Stimulated activated CD4-positive, alpha-beta T cell treated with anti-CD3 and anti-CD28 coated beads, Interleukin-1b, Interleukin-23, amount 100 ng/mL, for 48 hours (primary cell): ENCODE data around the gene PROZ.

Source experiments
- DNase-seq: peaks from one replicate; pipeline ENCODE4 v3.0.0-alpha.2; 2020

The PROZ gene

DNA sequence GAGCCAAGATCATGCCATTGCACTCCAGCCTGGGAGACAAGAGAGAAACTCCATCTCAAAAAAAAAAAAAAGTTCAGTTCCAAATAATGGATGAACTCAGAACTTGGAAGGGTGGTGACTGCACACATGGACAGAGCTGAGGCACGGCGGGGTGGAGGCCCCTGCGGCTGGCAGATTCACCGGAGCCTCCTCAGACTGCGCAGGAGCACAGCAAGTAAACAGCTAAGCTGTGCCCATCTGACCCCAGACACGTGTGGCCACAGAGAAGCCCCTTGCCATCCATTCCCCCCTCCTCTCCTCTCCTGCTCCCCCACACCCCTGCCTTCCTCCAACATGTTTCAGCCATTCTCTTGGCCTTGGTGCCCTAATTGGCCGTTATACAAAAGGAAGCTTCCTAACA lies 15.6 kb upstream of the PROZ start:
- DNase-seq = no peak

DNA sequence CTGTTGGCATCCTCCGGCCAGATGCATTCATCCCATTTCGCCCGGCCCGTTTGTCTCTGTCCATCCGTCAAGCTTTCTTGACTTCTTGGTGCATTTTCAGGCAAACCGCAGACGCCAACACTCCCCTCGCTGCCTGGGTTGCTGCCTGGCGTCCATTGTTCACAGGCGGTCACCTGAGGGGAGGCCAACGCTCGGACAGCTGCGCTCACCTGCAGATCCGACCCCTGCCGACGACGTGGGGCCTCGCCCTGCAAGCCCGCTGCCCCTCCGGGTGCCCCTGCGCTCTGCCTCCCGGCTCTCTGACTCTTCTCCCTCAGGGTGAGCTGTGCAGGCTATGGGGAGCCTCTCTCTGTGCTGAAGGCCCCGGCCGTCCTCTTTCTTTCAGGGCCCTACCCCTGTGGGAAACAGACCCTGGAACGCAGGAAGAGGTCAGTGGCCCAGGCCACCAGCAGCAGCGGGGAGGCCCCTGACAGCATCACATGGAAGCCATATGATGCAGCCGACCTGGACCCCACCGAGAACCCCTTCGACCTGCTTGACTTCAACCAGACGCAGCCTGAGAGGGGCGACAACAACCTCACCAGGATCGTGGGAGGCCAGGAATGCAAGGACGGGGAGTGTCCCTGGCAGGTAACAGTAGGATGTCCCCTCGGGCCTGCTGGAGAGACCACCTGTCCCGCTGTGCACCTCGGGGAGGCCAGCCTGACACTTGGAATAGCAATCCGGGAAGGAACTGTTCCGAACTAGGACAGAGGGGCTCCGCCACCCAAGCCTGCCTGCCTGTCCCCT lies 14.8 kb upstream of the PROZ start:
- no peak for DNase-seq

DNA sequence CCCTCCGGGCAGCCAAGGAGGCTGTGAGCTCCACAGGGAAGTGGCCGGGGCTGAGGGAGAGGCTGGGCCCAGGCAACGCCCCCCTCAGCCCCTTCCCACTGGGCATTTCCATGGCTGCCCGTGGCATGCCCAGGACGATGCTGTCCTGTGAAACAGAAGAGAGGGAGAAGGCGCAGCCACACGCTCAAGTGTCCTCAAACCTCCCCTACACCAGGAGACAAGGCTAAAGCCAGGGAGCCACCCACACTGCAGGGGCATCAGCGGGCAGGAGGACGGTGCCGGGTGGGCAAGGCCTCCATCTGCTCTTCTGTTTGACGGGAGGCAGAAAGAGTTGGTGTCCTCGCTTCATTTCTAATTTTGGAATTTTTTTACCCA lies 14.2 kb upstream of the PROZ start:
- no peak for DNase-seq

DNA sequence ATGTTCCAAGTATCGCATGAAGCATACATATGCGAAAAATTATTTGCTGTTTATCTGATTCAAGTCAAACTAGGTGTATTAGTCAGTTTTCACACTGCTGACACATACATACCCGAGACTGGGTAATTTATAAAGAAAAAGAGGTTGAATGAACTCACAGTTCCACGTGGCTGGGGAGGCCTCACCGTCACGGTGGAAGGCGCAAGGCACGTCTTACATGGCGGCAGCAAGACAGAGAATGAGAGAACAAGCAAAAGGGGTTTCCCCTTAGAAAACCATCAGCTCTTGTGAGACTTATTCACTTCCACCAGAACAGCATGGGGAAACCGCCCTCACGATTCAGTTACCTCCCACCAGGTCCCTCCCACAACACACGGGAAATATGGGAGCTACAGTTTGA lies 13.0 kb upstream of the PROZ start:
- DNase-seq = peak; percentile 82

DNA sequence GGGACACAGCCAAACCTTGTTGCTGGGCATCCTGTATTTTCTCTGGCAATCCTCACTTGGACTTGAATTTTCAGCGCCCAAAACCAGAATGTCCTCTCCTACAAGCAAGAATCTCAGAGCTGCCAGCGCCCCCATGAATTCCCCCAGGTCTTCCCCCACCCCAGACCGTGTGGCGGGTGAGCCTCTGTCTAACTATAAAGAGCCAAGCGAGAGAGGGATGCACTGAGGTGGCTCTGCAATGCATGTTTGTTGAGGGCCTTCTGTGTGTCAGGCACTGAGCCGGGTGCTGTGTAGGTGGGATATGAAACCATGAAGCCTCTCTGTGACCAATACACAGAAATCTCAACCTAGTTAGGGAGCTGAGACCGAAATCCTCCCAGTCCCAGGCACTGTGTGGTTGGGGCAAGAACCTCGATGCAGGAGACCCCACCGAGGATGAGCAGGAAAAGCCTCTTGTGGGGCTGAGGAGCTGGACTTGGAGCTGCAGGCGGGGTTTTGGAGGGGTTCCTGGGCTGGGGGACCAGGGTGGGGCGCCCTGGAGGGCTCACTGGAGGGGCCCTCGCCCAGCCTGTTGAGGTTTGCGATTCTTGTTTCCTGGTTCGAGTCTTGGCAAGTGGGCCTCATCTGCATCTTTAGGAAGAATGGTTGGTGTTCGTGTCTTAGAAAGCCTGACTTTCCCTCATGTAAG lies 12.4 kb upstream of the PROZ start:
- no peak for DNase-seq

DNA sequence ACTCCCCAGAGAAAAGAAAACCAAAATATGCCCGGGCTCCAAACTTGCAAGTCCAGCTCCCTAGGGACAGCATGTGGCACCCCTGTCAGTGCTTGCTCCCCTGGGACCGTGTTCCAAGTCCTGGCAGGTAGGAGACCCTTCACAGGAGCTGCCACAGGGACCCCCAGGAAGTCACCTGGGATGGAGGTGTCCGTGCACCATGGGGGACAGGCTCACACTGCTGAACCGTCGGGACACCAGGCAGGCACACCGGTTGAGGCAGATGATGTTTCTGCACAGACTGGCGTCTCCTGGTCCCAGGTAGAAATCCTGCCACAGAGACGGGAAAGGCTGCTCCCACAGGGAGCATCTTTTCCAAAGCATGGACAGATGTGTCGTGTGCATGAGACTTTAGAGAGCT lies 11.7 kb upstream of the PROZ start:
- no peak for DNase-seq

DNA sequence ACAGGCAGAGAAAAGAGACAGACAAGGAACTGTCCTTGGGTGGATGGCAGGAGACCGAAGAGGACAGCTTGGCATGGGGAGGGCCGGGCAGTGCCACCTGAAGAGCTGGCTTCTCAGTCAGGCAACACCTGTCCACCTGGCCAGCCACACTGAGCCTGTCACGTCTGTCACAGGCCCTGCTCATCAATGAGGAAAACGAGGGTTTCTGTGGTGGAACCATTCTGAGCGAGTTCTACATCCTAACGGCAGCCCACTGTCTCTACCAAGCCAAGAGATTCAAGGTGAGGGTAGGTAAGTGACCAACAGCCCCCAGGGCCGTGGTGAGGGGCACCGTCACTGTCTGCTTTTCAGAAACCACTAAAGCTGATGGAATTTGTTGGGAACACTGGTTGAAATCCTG lies 11.2 kb upstream of the PROZ start:
- DNase-seq = no peak

DNA sequence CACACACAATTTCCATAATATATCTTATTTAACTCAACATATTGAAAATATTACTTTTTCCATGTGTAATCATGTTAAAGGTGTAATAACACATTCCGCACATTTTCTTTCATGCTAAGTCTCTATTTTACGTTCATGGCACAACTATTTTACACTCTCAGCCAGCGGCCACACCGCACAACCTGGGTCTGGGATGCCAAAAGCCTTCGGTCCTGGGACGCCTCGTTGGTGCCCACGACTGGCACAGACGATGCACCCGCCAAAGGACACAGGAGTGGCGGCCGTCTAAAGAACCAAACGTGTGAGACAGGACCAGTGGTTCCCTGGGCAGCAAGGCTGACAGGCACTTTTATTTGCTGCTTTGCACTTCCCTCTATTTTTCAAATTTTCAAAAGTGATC lies 10.0 kb upstream of the PROZ start:
- no peak for DNase-seq

DNA sequence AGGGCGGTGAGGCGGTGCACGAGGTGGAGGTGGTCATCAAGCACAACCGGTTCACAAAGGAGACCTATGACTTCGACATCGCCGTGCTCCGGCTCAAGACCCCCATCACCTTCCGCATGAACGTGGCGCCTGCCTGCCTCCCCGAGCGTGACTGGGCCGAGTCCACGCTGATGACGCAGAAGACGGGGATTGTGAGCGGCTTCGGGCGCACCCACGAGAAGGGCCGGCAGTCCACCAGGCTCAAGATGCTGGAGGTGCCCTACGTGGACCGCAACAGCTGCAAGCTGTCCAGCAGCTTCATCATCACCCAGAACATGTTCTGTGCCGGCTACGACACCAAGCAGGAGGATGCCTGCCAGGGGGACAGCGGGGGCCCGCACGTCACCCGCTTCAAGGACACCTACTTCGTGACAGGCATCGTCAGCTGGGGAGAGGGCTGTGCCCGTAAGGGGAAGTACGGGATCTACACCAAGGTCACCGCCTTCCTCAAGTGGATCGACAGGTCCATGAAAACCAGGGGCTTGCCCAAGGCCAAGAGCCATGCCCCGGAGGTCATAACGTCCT lies 9.4 kb upstream of the PROZ start:
- DNase-seq = no peak

DNA sequence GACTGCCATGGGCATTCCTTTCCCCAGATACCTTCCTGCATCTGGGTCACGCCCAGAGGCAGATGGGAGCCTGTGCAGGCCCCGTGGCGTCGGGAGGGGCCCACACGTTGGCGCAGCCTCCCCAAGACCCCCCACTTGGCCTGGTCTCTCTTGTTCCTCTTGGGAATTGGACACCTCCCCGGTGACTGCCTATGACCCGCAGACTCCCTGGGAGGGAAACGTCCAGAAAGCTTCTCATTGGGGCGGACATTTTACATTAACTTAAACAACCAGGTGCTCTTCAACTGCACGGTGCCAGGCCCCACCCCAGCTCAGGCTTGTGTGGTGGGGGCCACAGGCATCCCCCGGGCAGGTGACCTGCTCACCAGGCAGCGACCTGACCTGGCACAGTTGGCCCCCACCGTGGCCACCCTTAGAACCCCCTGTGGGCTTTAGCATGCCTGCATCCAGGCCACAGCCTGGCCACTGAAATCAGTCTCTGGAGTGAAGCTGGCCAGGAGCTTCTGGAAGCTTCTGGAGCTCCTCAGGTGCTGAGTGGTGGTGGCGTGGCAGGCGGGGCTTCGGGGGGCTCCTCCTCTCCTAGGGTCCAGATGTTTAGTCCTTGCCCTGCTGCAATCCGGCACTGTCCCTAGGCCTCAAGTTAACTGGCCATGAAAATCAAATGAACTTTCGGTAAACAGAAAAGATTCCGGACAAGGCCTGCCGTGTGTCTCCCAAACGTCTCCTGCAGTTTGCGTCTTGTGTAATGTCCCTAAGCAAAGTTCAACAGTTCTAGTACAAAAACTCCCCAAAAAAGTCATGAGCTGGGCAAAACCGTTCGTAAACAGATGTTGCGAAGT lies 8.5 kb upstream of the PROZ start:
- DNase-seq = no peak

DNA sequence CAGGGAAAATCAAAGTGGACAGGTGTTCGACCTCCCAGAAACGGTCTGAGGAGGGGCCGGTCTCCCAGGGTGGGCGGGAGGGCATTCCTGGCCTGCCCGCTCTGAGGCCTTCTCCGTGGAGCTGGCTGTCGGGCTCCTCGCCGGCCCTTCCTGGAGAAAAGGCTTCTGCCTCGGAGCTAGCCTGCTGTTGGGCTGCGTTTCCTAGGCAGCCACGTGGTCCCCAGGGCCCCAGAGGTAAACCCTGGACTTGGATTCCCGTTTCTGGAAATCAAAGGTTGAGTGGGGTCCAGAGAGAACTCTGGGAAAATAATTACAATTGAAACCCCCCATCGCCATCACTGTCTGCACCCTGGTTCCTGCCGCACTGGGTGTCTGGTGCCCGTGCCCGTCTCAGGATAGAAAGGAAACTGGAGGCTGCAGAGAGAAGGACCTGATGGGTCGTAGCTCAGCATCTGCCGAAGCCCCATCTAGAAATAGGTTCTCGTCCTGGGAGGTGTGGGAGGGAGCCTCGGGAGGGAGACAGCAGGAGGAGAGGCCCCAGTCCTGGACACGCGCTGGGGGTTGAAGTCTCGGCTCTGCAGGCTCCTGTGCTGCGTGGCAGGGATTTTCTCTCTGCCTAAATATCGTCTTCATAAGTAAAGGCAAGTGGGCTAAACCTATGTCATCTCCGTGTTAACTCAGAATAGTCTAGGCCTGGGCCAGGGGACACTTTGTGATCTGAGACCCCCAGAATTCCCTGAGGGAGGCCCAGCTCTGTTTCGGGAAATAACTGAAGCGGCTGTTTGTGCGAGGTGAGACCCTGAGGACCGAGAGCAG lies 7.7 kb upstream of the PROZ start:
- DNase-seq = no peak

DNA sequence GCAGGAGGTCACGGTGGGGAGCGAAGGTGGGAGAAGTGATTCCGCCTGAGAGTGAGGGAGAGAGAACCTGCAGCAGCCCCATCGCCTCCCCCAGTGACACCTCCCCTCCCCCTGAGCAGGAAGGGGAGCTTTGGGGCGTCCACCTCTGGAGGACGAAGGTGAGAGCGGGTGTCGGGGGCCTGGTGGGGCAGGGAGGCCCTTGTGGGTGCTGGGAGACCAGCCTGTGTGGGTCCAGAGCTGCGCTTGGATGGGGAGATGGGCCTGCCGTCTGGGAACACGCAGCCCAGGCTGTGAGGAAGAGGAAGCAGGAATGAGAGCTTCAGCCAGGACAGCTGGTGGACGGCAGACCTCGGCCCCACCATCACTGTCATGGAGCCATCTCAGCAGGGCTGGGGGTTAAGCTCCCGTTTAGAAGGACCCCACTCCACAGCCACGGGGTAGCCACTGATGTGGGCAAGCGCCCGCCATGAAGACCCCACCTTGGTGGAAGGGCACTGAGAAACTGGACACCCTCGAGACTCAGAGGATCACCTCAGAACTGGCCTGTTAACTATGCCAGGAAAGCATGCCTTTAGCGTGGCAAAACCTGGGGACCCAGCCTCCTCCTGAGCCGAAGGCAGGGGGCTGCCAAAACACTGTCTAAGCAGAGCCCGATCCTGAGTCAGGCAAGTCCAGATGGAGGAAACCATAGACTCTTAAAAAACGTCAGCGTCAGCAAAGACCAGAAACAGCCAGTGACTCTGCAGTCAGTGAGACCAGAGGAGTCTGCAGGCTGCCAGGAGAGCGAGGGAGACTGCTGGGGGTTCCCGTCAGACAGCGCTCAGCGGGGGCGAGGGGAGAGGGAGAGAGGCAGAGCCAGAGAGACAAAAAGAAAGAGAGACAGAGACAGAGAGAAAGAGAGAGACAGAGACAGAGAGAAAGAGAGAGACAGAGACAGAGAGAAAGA lies 6.4 kb upstream of the PROZ start:
- no peak for DNase-seq

DNA sequence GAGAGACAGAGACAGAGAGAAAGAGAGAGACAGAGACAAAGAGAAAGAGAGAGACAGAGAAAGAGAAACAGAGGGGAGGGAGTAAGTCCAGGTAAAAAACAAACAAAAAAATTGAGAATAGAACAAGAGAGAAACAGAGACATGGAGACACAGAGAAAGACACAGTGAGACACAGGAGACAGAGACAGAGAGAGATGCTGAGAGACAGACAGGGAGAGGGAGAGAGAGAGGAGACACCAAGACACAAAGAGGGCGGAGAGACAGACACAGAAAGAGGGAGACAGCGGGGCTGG lies 5.8 kb upstream of the PROZ start:
- DNase-seq = no peak

DNA sequence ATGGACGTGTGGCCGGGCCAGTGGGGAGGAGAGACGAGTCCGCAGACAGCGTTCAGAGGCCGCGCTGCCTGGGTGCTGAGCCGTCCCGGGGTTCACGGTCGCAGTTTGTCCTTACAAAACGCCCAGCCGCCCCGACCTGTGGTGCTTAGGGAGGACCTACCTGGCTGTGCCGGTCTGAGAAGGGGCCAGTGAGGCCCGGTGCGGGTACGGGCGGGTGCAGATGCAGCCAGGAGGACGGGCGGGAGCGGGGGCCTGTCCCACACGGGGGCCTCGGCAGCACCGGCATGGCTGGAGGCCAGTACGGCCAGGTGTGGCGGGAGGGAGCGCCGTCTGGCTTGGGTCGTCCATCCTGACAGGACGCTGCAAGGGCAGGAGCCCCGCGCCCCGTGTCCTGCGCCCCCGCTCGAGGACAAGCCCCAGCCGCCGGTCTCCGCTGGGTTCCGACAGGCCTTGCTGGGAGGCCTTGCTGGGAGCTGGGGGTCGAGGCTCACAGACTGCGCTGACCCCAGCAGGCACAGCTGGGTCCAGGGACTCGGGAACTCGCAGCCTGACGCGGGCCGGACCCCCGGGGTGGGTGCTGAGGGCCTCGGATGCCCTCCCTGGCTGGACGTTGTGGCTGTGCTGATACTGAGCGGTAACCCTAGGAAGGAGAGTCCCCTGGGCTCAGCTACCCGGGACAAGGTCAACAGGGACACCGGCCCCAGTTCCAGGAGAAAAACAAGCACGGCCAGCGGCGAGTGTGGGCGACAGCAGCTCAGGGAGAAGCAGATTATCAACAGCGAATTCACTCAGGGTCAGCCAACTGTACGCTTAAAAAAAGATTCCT lies 5.3 kb upstream of the PROZ start:
- DNase-seq = no peak

DNA sequence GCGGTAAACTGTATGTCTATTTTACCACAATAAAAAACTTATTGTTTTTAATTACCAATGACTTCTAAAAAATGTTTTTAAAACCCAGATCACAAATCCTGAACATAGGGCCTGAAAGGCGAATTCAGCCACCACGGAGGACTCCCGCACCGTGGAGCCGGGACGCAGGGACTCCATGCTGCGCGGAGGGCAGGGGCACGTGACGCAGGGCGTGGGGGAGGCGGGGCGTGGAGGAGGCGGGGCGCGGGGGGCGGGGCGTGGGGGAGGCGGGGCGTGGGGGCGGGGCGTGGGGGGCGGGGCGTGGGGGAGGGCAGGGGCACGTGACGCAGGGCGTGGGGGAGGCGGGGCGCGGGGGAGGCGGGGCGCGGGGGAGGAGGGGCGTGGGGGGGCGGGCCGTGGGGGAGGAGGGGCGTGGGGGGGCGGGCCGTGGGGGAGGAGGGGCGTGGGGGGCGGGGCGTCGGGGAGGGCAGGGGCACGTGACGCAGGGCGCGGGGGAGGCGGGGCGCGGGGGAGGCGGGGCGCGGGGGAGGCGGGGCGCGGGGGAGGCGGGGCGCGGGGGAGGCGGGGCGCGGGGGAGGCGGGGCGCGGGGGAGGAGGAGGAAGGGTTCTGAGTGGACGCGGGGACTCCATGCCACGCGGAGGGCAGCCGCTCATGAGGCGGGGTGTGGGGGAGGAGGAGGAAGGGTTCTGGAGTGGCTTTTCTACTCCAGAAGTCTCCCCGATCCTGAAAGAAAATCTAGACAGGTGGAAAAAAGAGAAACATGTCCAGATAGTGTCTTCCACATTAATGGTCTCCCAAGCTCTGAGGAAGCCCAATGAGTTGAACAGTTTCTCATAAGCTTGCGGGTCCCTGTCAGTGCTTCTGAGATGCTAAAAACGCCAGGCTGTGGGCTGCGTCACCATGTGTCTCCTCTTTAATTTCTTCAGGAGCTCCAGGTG lies 4.4 kb upstream of the PROZ start:
- peak; percentile 67 for DNase-seq

DNA sequence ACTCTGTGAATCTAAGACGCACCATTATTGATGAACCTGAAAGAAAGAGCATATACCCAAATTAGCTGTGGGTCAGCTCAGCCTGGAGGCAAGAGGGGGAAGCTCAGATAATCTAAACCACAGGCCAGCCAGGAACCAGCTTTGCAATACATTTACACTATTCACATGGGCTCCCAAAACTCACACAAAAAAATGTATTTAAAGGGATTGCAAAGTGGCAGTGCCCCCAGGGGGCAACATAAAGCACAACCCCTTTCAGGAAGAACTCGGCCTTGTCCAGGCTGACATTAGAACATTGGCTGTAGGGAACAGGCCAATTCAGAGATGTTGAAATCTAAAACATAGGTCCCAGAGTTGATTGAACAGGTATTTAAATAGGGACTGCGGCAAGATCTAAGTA lies 3.2 kb upstream of the PROZ start:
- DNase-seq = no peak

DNA sequence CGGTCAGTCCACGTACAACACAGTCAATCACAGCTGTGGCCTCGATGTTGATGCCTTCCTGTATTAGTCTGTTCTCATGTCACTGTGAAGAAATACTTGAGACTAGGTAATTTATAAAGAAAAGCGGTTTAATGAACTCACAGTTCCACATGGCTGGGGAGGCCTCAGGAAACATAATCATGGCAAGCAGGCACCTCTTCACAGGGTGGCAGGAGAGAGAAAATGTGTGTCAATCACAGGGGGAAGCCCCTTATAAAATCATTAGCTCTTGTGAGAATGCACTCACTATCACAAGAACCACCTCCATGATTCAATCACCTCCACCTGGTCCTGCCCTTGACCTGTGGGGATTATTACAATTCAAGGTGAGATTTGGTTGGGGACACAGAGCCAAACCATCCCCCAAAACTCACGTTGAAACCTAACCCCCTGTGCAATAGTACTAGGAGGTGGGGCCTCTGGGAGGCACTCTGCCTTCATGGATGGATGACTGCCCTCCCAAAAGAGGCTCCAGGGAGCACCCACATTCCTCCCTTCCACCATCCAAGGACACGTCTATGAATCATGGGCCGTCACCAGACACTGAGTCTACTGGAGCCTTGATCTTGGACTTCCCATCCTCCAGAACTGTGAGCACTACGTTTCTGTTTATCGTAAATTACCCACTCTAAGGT lies 2.3 kb upstream of the PROZ start:
- DNase-seq = no peak

DNA sequence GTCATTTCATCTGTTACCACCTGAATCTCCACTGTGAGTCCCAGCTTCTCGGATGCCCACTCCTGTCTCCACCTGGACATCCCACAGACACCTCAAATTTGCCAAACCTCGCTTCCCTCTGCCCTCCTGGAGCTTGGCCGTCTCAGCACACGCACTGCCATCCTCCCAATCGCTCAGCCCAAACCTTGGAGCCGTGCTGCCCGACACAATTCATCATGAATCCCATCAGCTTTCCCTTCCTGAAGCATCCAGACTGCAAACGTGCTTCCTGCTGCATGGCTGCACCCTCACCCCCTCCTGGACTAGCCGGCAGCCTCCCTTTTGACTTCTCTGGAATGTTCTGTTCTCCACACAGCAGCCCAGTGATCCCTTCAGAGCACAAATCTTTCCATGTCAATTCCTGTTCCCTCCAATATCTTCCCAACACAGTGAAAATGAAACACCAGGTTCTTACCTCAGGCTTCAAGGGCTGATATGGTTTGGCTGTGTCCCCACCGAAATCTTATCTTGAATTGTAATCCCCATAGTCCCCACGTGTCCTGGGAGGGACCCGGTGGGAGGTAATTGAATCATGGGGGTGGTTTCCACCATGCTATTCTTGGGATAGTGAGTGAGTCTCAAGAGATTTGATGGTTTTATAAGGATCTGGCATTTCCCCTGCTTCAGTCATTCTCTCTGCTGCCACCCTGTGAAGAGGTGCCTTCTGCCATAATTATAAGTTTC lies 1.1 kb upstream of the PROZ start:
- DNase-seq = no peak
